BLaER1 treated with 17β-estradiol and CSF1 and Interleukin-3, amounts not matched to agents 10 nM and 100 nM (cell line): ENCODE results near the gene FBXW5.
A peak's percentile ranks its signal among the peaks of the same experiment; 100 is the strongest.

Source experiments
- H3K27ac ChIP-seq, 11 experiments: shearing (Covaris generic); formaldehyde crosslinking; 2 replicates each; pipeline ENCODE4 v1.8.1; 2022
- H3K27me3 ChIP-seq, 11 experiments: shearing (Covaris generic); formaldehyde crosslinking; 2 replicates each; pipeline ENCODE4 v1.8.1; 2022
- H3K36me3 ChIP-seq, 11 experiments: shearing (Covaris generic); formaldehyde crosslinking; 2 replicates each; pipeline ENCODE4 v1.8.1; 2022
- H3K4me1 ChIP-seq, 10 experiments: shearing (Covaris generic); formaldehyde crosslinking; 2 replicates each; pipeline ENCODE4 v1.8.1; 2022
- H3K4me2 ChIP-seq, 11 experiments: shearing (Covaris generic); formaldehyde crosslinking; 2 replicates each; pipeline ENCODE4 v1.8.1; 2022
- H3K4me3 ChIP-seq, 10 experiments: shearing (Covaris generic); formaldehyde crosslinking; 2 replicates each; pipeline ENCODE4 v1.8.1; 2022
- H3K9ac ChIP-seq, 11 experiments: shearing (Covaris generic); formaldehyde crosslinking; 2 replicates each; pipeline ENCODE4 v1.8.1; 2022
- H3K9me3 ChIP-seq, 11 experiments: shearing (Covaris generic); formaldehyde crosslinking; replicated peaks in 1 of 11; 2 replicates each; pipeline ENCODE4 v1.8.1; 2022
- H4K20me1 ChIP-seq, 11 experiments: shearing (Covaris generic); formaldehyde crosslinking; 2 replicates each; pipeline ENCODE4 v1.8.1; 2022
- Cebpa-rat ChIP-seq, 11 experiments: shearing (Covaris generic); IDR thresholded peaks; 2 replicates each; pipeline ENCODE4 v1.8.1; 2022

The FBXW5 gene

GRCh38 chr9:136921307-136921706 lies 23.2 kb downstream of the FBXW5 start:
- Histone ChIP-seq H3K4me1 (no peaks in the 10 kb centered on the region), H3K27ac (no peak overlapping the region), H3K36me3 (peaks cover 76 to 99% (median 92%) of the 10 kb centered on the region in 11 experiments), H3K4me2 (no peak overlapping the region), H4K20me1 (peaks cover 0 to 51% (median 26%) of the 10 kb centered on the region in 11 experiments; a peak in 14 of 22 replicates), H3K27me3 (no peaks in the 10 kb centered on the region), H3K4me3 (no peak overlapping the region), H3K9me3 (no peaks in the 10 kb centered on the region), H3K9ac (no peak overlapping the region)
- TF ChIP-seq Cebpa-rat (IDR thresholded peaks at IDR 0.05): no peak

GRCh38 chr9:136920734-136921231 lies 23.8 kb downstream of the FBXW5 start:
- TF ChIP-seq Cebpa-rat (IDR thresholded peaks at IDR 0.05): no peak
- no peaks in the 10 kb centered on the region for H3K27me3 ChIP-seq
- H3K27ac ChIP-seq: no peak overlapping the region
- H3K36me3 ChIP-seq: peaks cover 76 to 99% (median 92%) of the 10 kb centered on the region in 11 experiments
- H3K9ac ChIP-seq: no peak overlapping the region
- H3K9me3 ChIP-seq: no peaks in the 10 kb centered on the region
- no peaks in the 10 kb centered on the region for H3K4me1 ChIP-seq
- H3K4me2 ChIP-seq: no peak overlapping the region
- peaks cover 0 to 51% (median 29%) of the 10 kb centered on the region in 11 experiments; a peak in 16 of 22 replicates for H4K20me1 ChIP-seq
- no peak overlapping the region for H3K4me3 ChIP-seq

GRCh38 chr9:136920069-136920468 lies 24.5 kb downstream of the FBXW5 start:
- H3K27me3 ChIP-seq: no peaks in the 10 kb centered on the region
- H3K27ac ChIP-seq: no peak overlapping the region
- no peak overlapping the region for H3K4me3 ChIP-seq
- no peak for TF ChIP-seq Cebpa-rat (IDR thresholded peaks at IDR 0.05)
- no peak overlapping the region for H3K4me2 ChIP-seq
- H3K9me3 ChIP-seq: no peaks in the 10 kb centered on the region
- peaks cover 0 to 51% (median 34%) of the 10 kb centered on the region in 11 experiments; a peak in 16 of 22 replicates for H4K20me1 ChIP-seq
- no peak overlapping the region for H3K9ac ChIP-seq
- H3K36me3 ChIP-seq: peaks cover 77 to 99% (median 92%) of the 10 kb centered on the region in 11 experiments
- no peaks in the 10 kb centered on the region for H3K4me1 ChIP-seq

- Histone ChIP-seq H3K27me3 (no peaks in the 10 kb centered on the region), H3K4me2 (no peak overlapping the region), H3K9me3 (no peaks in the 10 kb centered on the region), H3K4me1 (no peaks in the 10 kb centered on the region), H3K36me3 (peaks cover 79 to 99% (median 93%) of the 10 kb centered on the region in 11 experiments), H3K27ac (no peak overlapping the region), H3K9ac (no peak overlapping the region), H3K4me3 (no peak overlapping the region), H4K20me1 (peaks cover 0 to 63% (median 36%) of the 10 kb centered on the region in 11 experiments; a peak in 17 of 22 replicates)
- TF ChIP-seq Cebpa-rat (IDR thresholded peaks at IDR 0.05): no peak
Observed at GRCh38 chr9:136917902-136918301, 26.6 kb downstream of the FBXW5 start.

GRCh38 chr9:136916330-136917184 lies 28.0 kb downstream of the FBXW5 start:
- Histone ChIP-seq H3K9ac (no peak overlapping the region; a peak in 1 of 22 replicates), H3K9me3 (no peaks in the 10 kb centered on the region)
- TF ChIP-seq Cebpa-rat (IDR thresholded peaks at IDR 0.05): no peak

GRCh38 chr9:136915632-136916329 lies 28.8 kb downstream of the FBXW5 start:
- no peak overlapping the region; a peak in 1 of 22 replicates for H3K9ac ChIP-seq
- H3K27ac ChIP-seq: no peak overlapping the region
- peaks cover 0 to 63% (median 38%) of the 10 kb centered on the region in 11 experiments; a peak in 17 of 22 replicates for H4K20me1 ChIP-seq
- no peaks in the 10 kb centered on the region for H3K4me1 ChIP-seq
- H3K27me3 ChIP-seq: no peaks in the 10 kb centered on the region
- no peak overlapping the region for H3K4me2 ChIP-seq
- H3K36me3 ChIP-seq: peaks cover 83 to 100% (median 97%) of the 10 kb centered on the region in 11 experiments
- no peak overlapping the region for H3K4me3 ChIP-seq
- TF ChIP-seq Cebpa-rat (IDR thresholded peaks at IDR 0.05): no peak
- no peaks in the 10 kb centered on the region for H3K9me3 ChIP-seq

More at GRCh38 chr9:136916330-136917184, 28.0 kb downstream of the FBXW5 start:
- Histone ChIP-seq H3K4me3 (no peak overlapping the region), H3K36me3 (peaks cover 80 to 99% (median 95%) of the 10 kb centered on the region in 11 experiments), H3K4me2 (no peak overlapping the region), H3K27ac (no peak overlapping the region), H3K4me1 (no peaks in the 10 kb centered on the region), H4K20me1 (peaks cover 0 to 56% (median 35%) of the 10 kb centered on the region in 11 experiments; a peak in 17 of 22 replicates), H3K27me3 (no peaks in the 10 kb centered on the region)

GRCh38 chr9:136913701-136914438 lies 30.7 kb downstream of the FBXW5 start:
- Histone ChIP-seq H3K4me3 (no peak overlapping the region), H3K4me2 (no peak overlapping the region), H3K27me3 (no peaks in the 10 kb centered on the region), H4K20me1 (peaks cover 0 to 76% (median 55%) of the 10 kb centered on the region in 11 experiments; a peak in 19 of 22 replicates), H3K9ac (0 out of 22 replicates have a peak overlapping the region, but pooled peaks of 1 of the 11 experiments have one; percentile 13), H3K4me1 (no peaks in the 10 kb centered on the region), H3K27ac (peak overlapping the region in 1 of 11 experiments; percentile 15; a peak in 1 of 22 replicates), H3K9me3 (no peaks in the 10 kb centered on the region), H3K36me3 (peaks cover 86 to 100% (median 97%) of the 10 kb centered on the region in 11 experiments)
- TF ChIP-seq Cebpa-rat (IDR thresholded peaks at IDR 0.05): no peak

- Histone ChIP-seq H3K36me3 (peaks cover 87 to 100% (median 98%) of the 10 kb centered on the region in 11 experiments), H3K27ac (no peak overlapping the region), H4K20me1 (peaks cover 0 to 85% (median 58%) of the 10 kb centered on the region in 11 experiments; a peak in 18 of 22 replicates), H3K4me3 (no peak overlapping the region), H3K27me3 (no peaks in the 10 kb centered on the region), H3K4me2 (no peak overlapping the region), H3K4me1 (0 out of 20 replicates have a peak, but pooled peaks cover 0 to 6% (median 0%) of the 10 kb centered on the region in 10 experiments), H3K9ac (no peak overlapping the region), H3K9me3 (no peaks in the 10 kb centered on the region; a peak in 1 of 22 replicates)
- no peak for TF ChIP-seq Cebpa-rat (IDR thresholded peaks at IDR 0.05)
Observed at GRCh38 chr9:136910901-136911245, 33.7 kb downstream of the FBXW5 start.
